Measurements from ENCODE around the gene MRPL37.
"Not testable (repeated sequence)": the region's sequence is repeated elsewhere in the genome, so short reads cannot be mapped to it uniquely, and the experiment has no call there.

The MRPL37 gene

GRCh38 chr1:54199765-54200518 lies at the start of gene MRPL37, which contains the start of gene CYB5RL:
Gene MRPL37, plus strand, starts transcription at chr1:54200167. Its CDS starts 77 bp downstream, at chr1:54200244.
Gene CYB5RL, minus strand, starts transcription at chr1:54200030. Its CDS starts 4,414 bp downstream, at chr1:54195616.
- DNase-seq = peak; percentile 92

DNA sequence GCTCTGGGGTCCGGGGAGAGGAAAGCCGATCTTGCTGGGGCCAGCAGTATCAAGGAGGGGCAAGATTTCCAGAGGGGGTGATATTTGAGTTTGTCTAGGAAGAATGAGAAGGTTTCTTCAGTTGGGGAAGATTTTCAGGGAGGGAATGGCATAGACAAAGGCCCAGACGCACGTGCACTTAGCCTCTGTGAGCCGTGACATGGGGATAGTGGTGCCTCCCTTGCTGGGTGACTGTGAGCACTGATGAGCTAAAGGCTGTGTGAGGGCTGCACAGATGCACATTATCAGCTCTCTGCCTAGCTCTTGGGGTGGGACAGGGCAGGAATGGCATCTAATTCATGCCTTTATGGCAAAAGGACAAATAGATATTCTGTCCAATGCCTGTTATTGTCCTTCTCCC lies 49.0 kb upstream of the MRPL37 start:
- DNase-seq = no peak

DNA sequence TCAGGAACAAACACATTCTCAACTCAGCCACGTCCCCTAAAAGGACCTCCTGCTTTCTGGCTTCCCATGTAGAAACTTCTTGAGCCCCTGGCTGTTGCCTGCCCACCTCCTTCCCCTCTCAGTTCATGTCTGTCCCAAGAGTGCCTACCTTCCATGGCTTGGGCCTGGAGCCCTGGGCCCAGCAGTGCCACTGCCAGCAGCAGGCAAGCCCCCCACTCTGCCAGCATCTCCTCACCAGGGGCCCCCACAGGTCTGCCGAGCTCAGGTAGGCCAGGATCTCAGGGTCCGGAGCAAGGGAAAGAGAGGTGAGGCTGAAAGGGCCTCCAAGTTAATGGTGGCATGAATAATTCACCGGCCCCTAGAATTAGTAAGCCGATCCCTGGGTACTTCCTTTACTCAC lies 47.3 kb upstream of the MRPL37 start, which contains the start of gene CDCP2:
Gene CDCP2 (minus strand): TSS at position 305 of the 400 bp plus-strand sequence. CDS start 78 bp downstream, at position 227.
- no peak for DNase-seq

GRCh38 chr1:54153535-54154439 lies 46.2 kb upstream of the MRPL37 start:
- peak; percentile 3 for DNase-seq

DNA sequence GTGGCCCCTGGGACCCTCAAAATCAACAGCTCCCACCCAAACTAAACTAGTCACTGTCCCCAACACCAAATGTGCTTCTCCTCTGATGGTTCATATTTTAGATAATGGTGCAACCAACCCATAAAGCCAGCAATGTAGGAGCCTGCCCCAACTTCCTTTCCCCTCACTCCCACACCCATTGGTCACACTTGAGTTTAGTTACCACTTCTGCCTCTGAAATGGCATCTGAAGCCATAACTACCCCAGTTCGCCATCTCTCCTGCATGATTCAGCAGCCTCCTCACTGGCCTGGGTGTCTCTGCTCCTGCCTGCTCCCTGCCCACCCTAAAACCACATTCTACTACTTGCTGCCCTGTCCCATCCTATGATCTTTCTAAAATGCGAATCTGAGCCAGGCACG lies 43.8 kb upstream of the MRPL37 start:
- DNase-seq = no peak

DNA sequence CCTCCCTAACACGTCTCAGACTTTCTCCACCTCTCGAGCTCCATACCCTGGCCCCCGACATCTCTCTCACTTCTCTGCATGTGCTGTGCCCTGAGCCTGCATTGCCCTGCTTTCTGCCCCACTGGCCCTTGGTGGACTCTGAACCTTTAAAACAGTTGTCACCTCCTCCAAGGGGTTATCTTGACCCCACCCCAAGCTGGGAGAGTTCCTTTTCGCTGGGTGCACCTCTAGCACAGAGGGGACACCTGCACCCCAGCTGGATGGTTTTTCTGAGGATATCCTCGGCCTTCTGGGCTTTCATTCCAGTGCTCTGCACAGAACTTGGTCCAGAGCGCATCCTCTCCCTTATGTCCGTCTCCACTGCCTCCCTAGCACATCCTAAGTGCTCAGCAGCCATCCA lies 43.0 kb upstream of the MRPL37 start:
- no peak for DNase-seq

DNA sequence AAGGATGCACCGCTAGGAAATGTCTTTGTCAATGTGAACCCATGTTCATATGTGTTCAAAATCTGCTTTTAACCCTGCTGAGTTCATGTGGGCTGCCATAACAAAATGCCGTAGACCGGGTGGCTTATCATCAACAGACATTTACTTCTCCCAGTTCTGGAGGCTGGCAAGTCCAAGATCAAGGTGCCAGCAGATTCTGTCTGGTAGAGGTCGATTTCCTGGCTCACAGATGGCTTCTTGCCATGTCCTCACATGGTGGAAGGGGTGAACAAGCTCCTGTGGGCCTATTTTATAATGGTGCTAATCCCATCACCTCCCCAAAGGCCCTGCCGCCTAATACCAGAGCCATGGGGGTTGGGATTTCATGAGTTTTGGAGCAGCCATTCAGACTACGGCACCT lies 42.6 kb upstream of the MRPL37 start:
- DNase-seq = no peak

DNA sequence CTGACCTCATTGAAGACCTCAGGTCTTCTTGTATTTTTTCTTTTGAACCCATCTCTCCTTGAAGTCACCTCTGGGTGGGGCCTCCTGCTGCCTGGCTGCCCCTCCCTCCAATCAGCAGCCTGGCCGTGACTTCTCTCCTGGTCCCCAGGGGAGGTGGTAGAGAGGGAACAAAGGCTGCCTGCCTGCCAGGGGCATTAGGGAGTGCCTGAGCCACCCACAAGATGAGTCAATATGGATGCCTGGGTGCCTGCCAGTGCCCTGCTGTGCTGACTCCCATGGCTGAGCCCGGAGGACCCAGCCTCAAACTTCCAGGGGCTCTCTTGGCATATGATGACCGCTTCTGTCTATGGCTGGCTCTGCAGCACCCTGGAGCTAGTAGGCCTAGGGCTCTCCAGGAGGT lies 41.9 kb upstream of the MRPL37 start:
- peak; percentile 38 for DNase-seq

DNA sequence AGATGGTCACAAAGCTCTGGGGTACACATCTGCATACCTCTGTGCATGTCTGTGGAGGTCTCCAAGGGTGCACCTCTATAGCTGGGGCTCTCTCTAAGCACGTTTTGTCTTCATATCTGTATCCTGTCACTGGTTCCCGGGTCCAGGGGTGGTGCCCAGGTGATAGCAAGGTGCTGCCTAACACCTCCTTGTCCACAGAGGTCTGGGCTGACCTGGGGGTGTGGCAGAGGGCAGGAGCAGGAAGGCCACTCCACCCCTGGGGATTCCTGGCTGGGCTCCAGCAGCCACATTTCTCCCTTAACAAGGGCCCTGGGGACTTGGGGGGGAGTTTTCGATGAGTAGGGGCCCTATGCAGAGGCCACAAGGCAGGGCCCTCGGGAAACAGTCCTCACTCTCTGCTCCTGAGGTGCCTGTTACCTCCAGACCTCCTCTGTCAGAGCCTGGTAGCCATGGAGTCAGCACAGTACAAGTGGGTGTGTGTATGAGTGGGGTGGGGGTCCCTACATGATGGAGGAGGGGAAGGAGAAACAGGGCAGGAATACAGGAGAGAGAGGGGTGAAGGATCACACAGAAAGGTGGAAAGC lies 40.1 kb upstream of the MRPL37 start:
- DNase-seq = no peak

DNA sequence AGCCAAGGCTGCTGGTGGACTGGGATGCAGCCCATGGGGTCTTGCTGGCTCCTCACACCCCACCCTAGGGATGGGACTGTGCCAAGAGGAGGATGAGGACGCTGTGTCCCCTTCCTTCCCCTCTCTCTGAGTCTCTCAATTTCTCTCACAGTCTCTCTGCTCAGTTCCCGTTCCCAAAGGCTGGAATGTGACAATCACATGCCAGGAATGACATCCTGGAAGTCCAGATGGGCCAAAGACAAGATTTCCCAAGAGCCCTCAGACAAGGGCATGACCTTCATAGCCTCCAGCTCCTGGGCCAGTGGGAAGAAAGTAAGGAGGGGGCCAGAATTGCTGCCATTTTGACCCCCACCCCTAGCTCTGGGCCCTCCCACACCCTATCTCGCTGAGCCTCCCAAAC lies 39.6 kb upstream of the MRPL37 start:
- no peak for DNase-seq

GRCh38 chr1:54161495-54162168 lies 38.3 kb upstream of the MRPL37 start:
- DNase-seq = no peak

DNA sequence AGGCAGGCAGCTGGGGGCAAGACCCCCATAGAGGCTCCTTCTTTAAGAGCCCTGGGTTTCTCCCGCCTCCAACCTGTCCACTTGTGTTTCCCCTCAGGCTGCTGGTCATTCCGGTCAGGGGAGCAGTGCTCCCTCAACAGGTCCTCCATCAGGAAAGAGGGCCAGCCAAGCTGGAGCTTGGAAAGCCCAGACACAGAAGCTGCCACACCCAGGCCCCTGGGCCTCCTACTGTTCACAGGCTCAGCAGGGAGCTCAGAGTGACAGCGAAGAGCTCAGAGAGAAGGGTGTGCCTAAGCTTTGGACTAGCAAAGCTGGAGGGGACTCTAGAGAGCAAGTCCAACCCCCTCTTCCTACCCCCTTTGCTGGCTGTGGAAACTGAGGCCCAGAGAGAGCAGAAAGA lies 36.9 kb upstream of the MRPL37 start:
- no peak for DNase-seq

- DNase-seq = no peak
These were observed 36.4 kb upstream of the MRPL37 start for GRCh38 chr1:54163573-54163972.

DNA sequence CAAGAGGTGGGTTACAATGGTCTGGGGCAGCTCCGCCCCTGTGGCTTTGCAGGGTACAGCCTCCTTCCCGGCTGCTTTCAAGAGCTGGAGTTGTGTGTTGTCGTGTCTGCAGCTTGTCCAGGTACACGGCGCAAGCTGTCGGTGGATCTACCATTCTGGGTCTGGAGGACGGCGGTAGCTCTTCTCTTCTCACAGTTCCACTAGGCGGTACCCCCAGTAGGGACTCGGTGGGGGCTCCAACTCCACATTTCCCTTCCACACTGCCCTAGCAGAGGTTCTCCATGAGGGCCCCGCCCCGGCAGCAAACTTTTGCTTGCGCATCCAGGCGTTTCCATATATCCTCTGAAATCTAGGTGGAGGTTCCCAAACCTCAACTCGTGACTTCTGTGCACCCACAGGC lies 34.8 kb upstream of the MRPL37 start:
- DNase-seq = no peak

DNA sequence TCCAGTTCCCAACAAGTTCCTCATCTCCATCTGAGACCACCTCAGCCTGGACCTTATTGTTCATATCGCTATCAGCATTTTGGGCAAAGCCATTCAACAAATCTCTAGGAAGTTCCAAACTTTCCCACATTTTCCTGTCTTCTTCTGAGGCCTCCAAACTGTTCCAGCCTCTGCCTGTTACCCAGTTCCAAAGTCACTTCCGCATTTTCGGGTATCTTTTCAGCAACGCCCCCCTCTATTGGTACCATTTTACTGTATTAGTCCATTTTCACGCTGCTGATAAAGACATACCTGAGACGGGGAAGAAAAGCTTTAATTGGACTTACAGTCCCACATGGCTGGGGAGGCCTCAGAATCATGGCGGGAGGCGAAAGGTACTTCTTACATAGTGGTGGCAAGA lies 33.6 kb upstream of the MRPL37 start:
- not testable (repeated sequence) for DNase-seq

GRCh38 chr1:54167422-54168139 lies 32.4 kb upstream of the MRPL37 start:
- peak; percentile 41 for DNase-seq

DNA sequence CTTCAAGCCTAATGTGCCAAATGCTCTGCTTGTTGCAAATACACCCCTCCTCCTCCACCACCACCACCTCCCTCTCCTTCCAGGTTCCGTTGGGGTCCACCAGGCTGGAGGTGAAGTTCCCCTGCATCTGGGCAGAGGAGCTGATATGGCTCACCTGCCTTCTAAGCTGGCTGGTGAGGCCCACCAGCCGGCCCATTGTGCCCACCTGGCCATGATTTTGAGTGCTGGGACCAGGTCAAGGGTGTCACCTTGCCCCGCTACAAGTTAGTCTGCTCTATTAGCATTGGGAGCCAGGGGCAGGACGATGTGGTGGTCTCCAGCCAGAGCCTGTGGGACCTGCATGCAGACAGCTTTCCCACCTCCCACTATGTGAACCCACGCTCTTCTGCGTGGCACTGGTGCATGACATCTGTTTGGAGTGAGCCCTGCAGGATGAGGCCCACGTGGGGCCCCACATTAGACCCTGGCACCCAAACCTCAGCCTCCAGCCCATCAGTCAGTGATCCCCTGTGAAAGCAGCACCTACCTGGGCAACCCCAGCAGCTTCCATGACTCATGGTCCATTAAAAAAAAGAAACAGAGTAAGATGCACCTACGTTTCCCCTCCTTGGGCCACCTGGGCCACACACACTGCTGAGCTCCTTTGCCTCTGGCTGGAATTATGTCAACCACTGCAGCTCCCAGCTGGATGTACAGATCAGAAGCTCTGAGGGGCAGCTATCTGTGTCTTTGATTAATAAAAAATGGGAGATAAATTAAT lies 31.6 kb upstream of the MRPL37 start:
- DNase-seq = no peak

- no peak for DNase-seq
These were observed 30.9 kb upstream of the MRPL37 start for GRCh38 chr1:54169068-54169467.

GRCh38 chr1:54171016-54171415 lies 29.0 kb upstream of the MRPL37 start:
- DNase-seq = no peak

DNA sequence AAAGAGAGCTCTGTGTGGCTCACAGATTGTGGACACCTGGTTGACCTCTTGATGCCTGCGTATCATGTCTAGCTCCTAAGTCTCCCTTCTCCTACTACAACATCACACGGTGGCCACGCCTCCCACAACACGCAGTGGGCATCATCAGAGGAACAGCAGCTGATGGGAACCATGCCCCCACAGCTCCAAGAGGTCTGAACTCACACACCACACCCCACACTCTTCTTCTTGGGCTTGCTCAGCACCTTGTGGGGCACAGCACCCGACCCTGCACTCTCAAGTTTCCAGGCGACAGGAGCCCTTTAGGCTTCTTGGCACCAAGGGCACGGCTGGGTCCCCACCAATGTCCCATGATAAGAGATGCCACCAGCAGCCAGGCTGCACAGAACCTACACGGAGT lies 28.4 kb upstream of the MRPL37 start:
- no peak for DNase-seq
